Inferior parietal cortex (tissue), 1 donor: ENCODE measurements around the gene LINGO3.
"Not testable (repeated sequence)": the region's sequence is repeated elsewhere in the genome, so short reads cannot be mapped to it uniquely, and the experiment has no call there.

Source experiments
- DNase-seq: peaks from one replicate; pipeline ENCODE4 v3.0.0-alpha.2; 2016; ENCODE audit errors: extremely low spot score

LINGO3 gene

GRCh38 chr19:2282062-2282861, 25.7 kb downstream of the LINGO3 start, which contains the start of gene PEAK3:
Gene PEAK3 (minus strand): TSS chr19:2282175. CDS start chr19:2280931, 1,244 bp downstream.
- DNase-seq, result no peak

GRCh38 chr19:2281265-2282061, 26.5 kb downstream of the LINGO3 start:
- DNase-seq, result not testable (repeated sequence)

- no peak for DNase-seq
Measured at GRCh38 chr19:2280633-2281264, 27.2 kb downstream of the LINGO3 start.

DNA sequence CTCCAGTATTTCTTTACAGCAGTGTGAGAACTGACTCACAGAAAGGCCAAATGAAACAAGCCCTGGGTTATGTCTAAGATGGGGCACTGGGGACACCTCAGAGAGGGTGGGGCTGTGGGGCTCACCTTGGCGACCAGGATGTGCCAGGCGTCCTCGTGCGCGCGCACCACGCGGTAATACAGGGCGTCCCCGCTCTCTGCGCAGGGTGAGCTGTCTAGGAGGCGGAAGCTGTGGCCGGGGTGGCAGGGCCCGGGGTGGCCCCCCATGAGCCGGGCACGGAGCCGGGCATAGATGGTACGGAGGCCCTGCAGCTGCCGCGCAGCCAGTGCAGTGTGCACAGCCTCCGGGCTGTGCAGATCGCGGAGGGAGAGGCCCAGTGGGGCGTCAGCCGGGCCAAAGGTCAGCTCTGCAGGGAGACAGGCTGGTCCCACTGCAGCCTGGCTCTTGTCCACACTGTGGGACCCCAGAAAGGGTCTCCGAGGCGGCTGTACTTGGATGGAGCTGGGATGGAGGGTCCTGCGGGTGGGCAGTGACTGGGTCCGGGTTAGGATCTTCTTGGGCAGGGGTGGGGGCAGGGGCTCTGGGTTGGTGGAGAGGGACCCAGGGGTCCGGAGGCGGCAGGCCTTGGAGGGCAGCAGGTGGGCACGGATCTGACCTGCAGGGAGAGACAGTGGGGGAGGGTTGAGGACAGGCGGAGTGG, 29.3 kb downstream of the LINGO3 start:
- no peak for DNase-seq

DNA sequence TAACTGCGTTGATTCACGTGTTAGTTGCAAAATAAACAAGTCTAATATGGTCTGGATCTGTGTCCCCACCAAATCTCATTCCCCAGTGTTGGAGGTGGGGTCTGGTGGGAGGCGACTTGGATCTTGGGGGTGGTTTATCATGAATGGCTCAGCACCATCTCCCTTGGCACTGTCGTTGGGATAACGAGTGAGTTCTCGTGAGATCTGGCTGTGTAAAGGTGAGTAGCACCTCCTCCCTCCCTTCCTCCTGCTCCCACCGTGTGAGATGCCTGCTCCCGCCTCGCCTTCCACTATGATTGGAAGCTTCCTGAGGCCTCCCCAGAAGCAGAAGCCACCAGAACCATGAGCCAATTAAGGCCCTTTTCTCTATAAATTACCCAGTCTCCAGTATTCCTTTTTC, 30.8 kb downstream of the LINGO3 start:
- DNase-seq, result no peak

GRCh38 chr19:2276429-2276986, 31.4 kb downstream of the LINGO3 start:
- no peak for DNase-seq

GRCh38 chr19:2275588-2276428, 32.1 kb downstream of the LINGO3 start:
- no peak for DNase-seq

- peak; percentile 76 for DNase-seq
Measured at GRCh38 chr19:2274931-2275535, 32.9 kb downstream of the LINGO3 start.

- no peak for DNase-seq
Measured at GRCh38 chr19:2274185-2274711, 33.7 kb downstream of the LINGO3 start.

GRCh38 chr19:2273356-2274184, 34.4 kb downstream of the LINGO3 start:
- peak; percentile 63 for DNase-seq

- DNase-seq, result no peak
Measured at GRCh38 chr19:2271234-2272103, 36.5 kb downstream of the LINGO3 start.

GRCh38 chr19:2270423-2271233, 37.3 kb downstream of the LINGO3 start:
- DNase-seq, result peak; percentile 39

- DNase-seq, result no peak
Measured at GRCh38 chr19:2270157-2270422, 37.9 kb downstream of the LINGO3 start.

- peak; percentile 96 for DNase-seq
Measured at GRCh38 chr19:2269244-2270156, 38.5 kb downstream of the LINGO3 start.

DNA sequence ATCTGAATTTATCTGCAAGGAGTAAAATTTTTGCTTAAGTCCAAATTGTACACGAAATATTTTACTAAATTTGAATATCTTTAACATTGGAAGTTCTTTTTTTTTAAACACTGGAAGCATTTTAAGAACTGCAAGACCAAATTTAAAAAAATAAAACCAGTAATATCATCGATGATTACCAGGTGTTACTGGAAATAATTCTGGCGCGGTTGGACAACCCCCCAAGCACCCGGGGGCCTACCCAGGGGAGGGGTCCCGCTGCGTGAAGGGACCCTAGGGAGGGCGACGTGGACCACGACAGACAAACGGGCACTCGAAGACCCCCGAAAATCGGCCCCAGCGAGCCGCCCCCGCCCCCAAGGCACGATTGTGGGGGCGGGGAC, 39.1 kb downstream of the LINGO3 start:
- DNase-seq, result no peak

- no peak for DNase-seq
Measured at GRCh38 chr19:2268480-2268830, 39.5 kb downstream of the LINGO3 start.
